ENCODE measurements around the gene MASP1. TPM values are rescaled to one million over a fixed set of nuclear protein-coding genes. Genes with fewer than 3 reads are reported as not detected.

Gene MASP1
- polyA plus RNA-seq, 1 donor from 2014 or later, result 0.19 TPM

- Histone ChIP-seq H3F3A (ENCODE audit: insufficient read depth, low read length, poor library complexity, severe bottlenecking) (no peaks in the 10 kb centered on the region), H3K9me2 (ENCODE audit: insufficient read depth, low read length) (no peaks in the 10 kb centered on the region), H4K20me1 (ENCODE audit: insufficient read depth) (no peaks in the 10 kb centered on the region), H3K4me3 (ENCODE audit: low read length) (no peak overlapping the region), H3K27ac (ENCODE audit: low read length) (no peak overlapping the region), H3K79me2 (replicated peaks; ENCODE audit: insufficient read depth, low read length) (no peaks in the 10 kb centered on the region), H3K36me3 (ENCODE audit: insufficient read depth, low read length) (no peaks in the 10 kb centered on the region), H3K4me2 (ENCODE audit: low read length) (no peak overlapping the region), H3K27me3 (ENCODE audit: insufficient read depth, low read depth, low read length) (no peaks in the 10 kb centered on the region), H3K9ac (ENCODE audit: low read length) (no peak overlapping the region), H3K9me3 (ENCODE audit: low read length) (no peaks in the 10 kb centered on the region), H2AFZ (ENCODE audit: low read depth, low read length) (no peak overlapping the region)
- TF ChIP-seq SMC3 (conservative IDR thresholded peaks at IDR 0.05; ENCODE audit: poor library complexity), result no peak
These were observed 98.4 kb downstream of the MASP1 start for GRCh38 chr3:187193181-187193580.

- H3K79me2 ChIP-seq (replicated peaks; ENCODE audit: insufficient read depth, low read length), result no peaks in the 10 kb centered on the region
- no peaks in the 10 kb centered on the region for H3K36me3 ChIP-seq (ENCODE audit: insufficient read depth, low read length)
- H3K9me2 ChIP-seq (ENCODE audit: insufficient read depth, low read length), result no peaks in the 10 kb centered on the region
- no peaks in the 10 kb centered on the region for H3K27me3 ChIP-seq (ENCODE audit: insufficient read depth, low read depth, low read length)
- no peak overlapping the region for H3K9ac ChIP-seq (ENCODE audit: low read length)
- no peak overlapping the region for H3K4me3 ChIP-seq (ENCODE audit: low read length)
- H3F3A ChIP-seq (ENCODE audit: insufficient read depth, low read length, poor library complexity, severe bottlenecking), result no peaks in the 10 kb centered on the region
- no peak overlapping the region for H3K27ac ChIP-seq (ENCODE audit: low read length)
- no peak overlapping the region for H2AFZ ChIP-seq (ENCODE audit: low read depth, low read length)
- TF ChIP-seq RAD21 (conservative IDR thresholded peaks at IDR 0.05) (no peak), MXI1 (conservative IDR thresholded peaks at IDR 0.05; ENCODE audit: poor library complexity, severe bottlenecking) (no peak), EP300 (conservative IDR thresholded peaks at IDR 0.05; ENCODE audit: poor library complexity, severe bottlenecking) (no peak), REST (IDR thresholded peaks at IDR 0.05; ENCODE audit: borderline replicate concordance) (no peak)
- H3K4me2 ChIP-seq (ENCODE audit: low read length), result no peak overlapping the region
- H4K20me1 ChIP-seq (ENCODE audit: insufficient read depth), result no peaks in the 10 kb centered on the region
- no peaks in the 10 kb centered on the region for H3K9me3 ChIP-seq (ENCODE audit: low read length)
These were observed 100.3 kb downstream of the MASP1 start for GRCh38 chr3:187191271-187191670.

- no peak overlapping the region for H3K4me2 ChIP-seq (ENCODE audit: low read length)
- H3F3A ChIP-seq (ENCODE audit: insufficient read depth, low read length, poor library complexity, severe bottlenecking), result no peaks in the 10 kb centered on the region
- no peak overlapping the region for H2AFZ ChIP-seq (ENCODE audit: low read depth, low read length)
- H4K20me1 ChIP-seq (ENCODE audit: insufficient read depth), result no peaks in the 10 kb centered on the region
- no peaks in the 10 kb centered on the region for H3K27me3 ChIP-seq (ENCODE audit: insufficient read depth, low read depth, low read length)
- H3K9me2 ChIP-seq (ENCODE audit: insufficient read depth, low read length), result no peaks in the 10 kb centered on the region
- H3K9me3 ChIP-seq (ENCODE audit: low read length), result no peaks in the 10 kb centered on the region
- no peak for TF ChIP-seq CTCF (IDR thresholded peaks at IDR 0.05; ENCODE audit: poor library complexity, severe bottlenecking)
- no peak overlapping the region for H3K4me3 ChIP-seq (ENCODE audit: low read length)
- H3K79me2 ChIP-seq (replicated peaks; ENCODE audit: insufficient read depth, low read length), result no peaks in the 10 kb centered on the region
- H3K27ac ChIP-seq (ENCODE audit: low read length), result no peak overlapping the region
- no peaks in the 10 kb centered on the region for H3K36me3 ChIP-seq (ENCODE audit: insufficient read depth, low read length)
- no peak overlapping the region for H3K9ac ChIP-seq (ENCODE audit: low read length)
These were observed 102.6 kb downstream of the MASP1 start for GRCh38 chr3:187188931-187189330.

Data from neural cell (in vitro differentiated cells).